HEK293 (cell line): ENCODE results near the gene CIC.
A peak's percentile ranks its signal among the peaks of the same experiment; 100 is the strongest.

Source experiments
- EGR2 ChIP-seq: fragments of 450-650 bp; formaldehyde crosslinking; IDR thresholded peaks from 2 replicates; pipeline ENCODE4 v1.5.1; 2016; ENCODE audit warnings: low read depth, missing biosample characterization, missing genetic modification characterization
- FEZF1 ChIP-seq: fragments of 450-650 bp; formaldehyde crosslinking; IDR thresholded peaks from 2 replicates; pipeline ENCODE4 v1.5.1; 2016; ENCODE audit warnings: missing biosample characterization, missing genetic modification characterization
- HOXA7 ChIP-seq: sonication (generic); formaldehyde crosslinking; IDR thresholded peaks from 2 replicates; pipeline ENCODE4 v1.8.1; 2022; ENCODE audit warnings: missing genetic modification reagents, borderline replicate concordance
- KLF9 ChIP-seq: fragments of 450-650 bp; formaldehyde crosslinking; IDR thresholded peaks from 2 replicates; pipeline ENCODE4 v1.5.1; 2016; ENCODE audit warnings: missing biosample characterization, missing genetic modification characterization, low read depth
- PRDM1 ChIP-seq: fragments of 450-650 bp; formaldehyde crosslinking; IDR thresholded peaks from 2 replicates; pipeline ENCODE4; 2016; ENCODE audit warnings: missing biosample characterization, missing genetic modification characterization
- TCF7L2 ChIP-seq: IDR thresholded peaks from 2 replicates; pipeline ENCODE4 v1.6.1; 2011; ENCODE audit warnings: low read depth, mild to moderate bottlenecking, inconsistent platforms, low read length, moderate library complexity, borderline replicate concordance
- ZNF10 ChIP-seq: fragments of 450-650 bp; formaldehyde crosslinking; IDR thresholded peaks from 2 replicates; pipeline ENCODE4 v1.5.1; 2017; ENCODE audit warnings: missing biosample characterization, missing genetic modification characterization
- ZNF274 ChIP-seq, 2 experiments: fragments of 200-500 bp in 1 of 2; fragments of 450-650 bp in 1 of 2; sonication (Bioruptor generic) in 1 of 2; formaldehyde crosslinking in 1 of 2; IDR thresholded peaks; 2 replicates each; pipeline versions ENCODE4 v1.5.1 to v1.6.1; 2014 to 2016; ENCODE audit warnings: borderline replicate concordance in 1 of 2, inconsistent platforms in 1 of 2, low read length in 1 of 2, missing biosample characterization in 1 of 2, missing genetic modification characterization in 1 of 2
- ZNF530 ChIP-seq: fragments of 450-650 bp; formaldehyde crosslinking; IDR thresholded peaks from 2 replicates; pipeline ENCODE4 v1.5.1; 2016; ENCODE audit warnings: low read depth, missing biosample characterization, missing genetic modification characterization
- ZNF610 ChIP-seq: fragments of 450-650 bp; formaldehyde crosslinking; IDR thresholded peaks from 2 replicates; pipeline ENCODE4 v1.5.1; 2016; ENCODE audit warnings: missing biosample characterization, missing genetic modification characterization, borderline replicate concordance
- ZNF792 ChIP-seq: fragments of 450-650 bp; formaldehyde crosslinking; IDR thresholded peaks from 2 replicates; pipeline ENCODE4 v1.5.1; 2016; ENCODE audit warnings: missing biosample characterization, missing genetic modification characterization
- TF ChIP-seq, protein P1 (sequence below): fragments of 450-650 bp; formaldehyde crosslinking; IDR thresholded peaks from 2 replicates; pipeline ENCODE4 v1.5.1; 2016; ENCODE audit warnings: missing biosample characterization, missing genetic modification characterization, low read depth
- TF ChIP-seq, protein P2 (sequence below): fragments of 450-650 bp; formaldehyde crosslinking; IDR thresholded peaks from 2 replicates; pipeline ENCODE4 v1.5.1; 2016; ENCODE audit warnings: missing biosample characterization, missing genetic modification characterization
- TF ChIP-seq, protein P3 (sequence below): fragments of 450-650 bp; formaldehyde crosslinking; IDR thresholded peaks from 2 replicates; pipeline ENCODE4 v1.5.1; 2016; ENCODE audit warnings: missing biosample characterization, missing genetic modification characterization, borderline replicate concordance

DNA sequence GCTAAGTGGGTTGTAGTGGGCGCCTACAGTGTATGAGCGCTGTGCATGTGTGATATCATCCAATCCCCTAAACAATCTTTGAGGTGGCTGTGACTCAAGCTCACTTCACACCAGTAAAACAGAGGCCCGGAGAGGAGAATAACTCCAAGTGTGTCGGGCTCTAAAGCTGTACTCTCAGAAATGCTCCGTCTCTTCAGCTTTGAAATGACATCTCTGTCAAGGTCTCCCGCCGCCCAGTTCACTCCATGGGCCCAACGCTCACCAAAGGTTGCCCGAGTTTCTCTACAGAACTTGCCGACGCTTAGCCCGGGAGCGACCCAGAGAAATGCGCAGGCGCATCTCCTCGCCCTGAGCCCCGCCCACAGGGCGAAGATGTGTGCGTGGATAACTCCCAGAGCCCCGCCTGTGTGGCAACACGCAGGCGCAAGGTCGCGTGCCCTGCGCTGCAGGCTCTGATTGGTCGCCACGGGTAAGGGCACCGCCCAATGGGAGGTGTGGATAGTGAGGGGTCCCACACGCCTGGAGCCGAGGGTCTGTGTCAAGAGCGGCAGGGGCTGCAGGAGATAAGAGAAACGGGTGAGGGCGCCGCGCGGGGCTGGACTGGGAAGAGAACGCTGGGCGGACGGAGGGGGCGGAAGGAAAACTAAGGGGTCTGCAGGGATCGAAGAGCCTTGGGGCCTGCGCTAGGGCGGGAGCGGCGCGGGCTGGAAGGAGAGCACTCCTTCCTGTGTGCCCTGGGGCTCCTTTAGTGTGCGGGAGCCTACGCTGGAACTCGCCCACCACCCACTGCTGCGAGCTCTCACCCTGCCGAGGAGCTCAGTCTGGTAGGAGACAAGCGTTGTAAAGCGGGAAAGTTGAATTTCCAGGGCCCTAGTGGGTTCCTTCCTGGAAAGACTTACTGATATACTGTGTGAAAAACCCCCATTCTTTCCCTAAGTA, 49.0 kb upstream of the CIC start, which contains the start of gene ZNF526:
- TF ChIP-seq TCF7L2 (0 out of 2 replicates have a peak, but pooled peaks have one; percentile 36), PRDM1 (tag by site-specific recombination) (no peak), HOXA7 (CRISPR knock-in tag) (no peak), FEZF1 (no peak), ZNF10 (tag by site-specific recombination) (no peak; the same call in 1 of the 2 replicates), ZNF274 (IDR thresholded peaks at IDR 0.05; ENCODE audit: low read length) (no peak), ZNF274 (tag by site-specific recombination; IDR thresholded peaks at IDR 0.05; ENCODE audit: borderline replicate concordance) (no peak), ZNF792 (tag by site-specific recombination) (no peak; the same call in 1 of the 2 replicates), ZNF530 (tag by site-specific recombination) (no peak), ZNF610 (tag by site-specific recombination) (peak; percentile 96), KLF9 (tag by site-specific recombination) (peak; percentile 85), EGR2 (tag by site-specific recombination) (peak; percentile 91)
- TF ChIP-seq, protein P1, sequence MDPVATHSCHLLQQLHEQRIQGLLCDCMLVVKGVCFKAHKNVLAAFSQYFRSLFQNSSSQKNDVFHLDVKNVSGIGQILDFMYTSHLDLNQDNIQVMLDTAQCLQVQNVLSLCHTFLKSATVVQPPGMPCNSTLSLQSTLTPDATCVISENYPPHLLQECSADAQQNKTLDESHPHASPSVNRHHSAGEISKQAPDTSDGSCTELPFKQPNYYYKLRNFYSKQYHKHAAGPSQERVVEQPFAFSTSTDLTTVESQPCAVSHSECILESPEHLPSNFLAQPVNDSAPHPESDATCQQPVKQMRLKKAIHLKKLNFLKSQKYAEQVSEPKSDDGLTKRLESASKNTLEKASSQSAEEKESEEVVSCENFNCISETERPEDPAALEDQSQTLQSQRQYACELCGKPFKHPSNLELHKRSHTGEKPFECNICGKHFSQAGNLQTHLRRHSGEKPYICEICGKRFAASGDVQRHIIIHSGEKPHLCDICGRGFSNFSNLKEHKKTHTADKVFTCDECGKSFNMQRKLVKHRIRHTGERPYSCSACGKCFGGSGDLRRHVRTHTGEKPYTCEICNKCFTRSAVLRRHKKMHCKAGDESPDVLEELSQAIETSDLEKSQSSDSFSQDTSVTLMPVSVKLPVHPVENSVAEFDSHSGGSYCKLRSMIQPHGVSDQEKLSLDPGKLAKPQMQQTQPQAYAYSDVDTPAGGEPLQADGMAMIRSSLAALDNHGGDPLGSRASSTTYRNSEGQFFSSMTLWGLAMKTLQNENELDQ (tag by site-specific recombination) = no peak
- TF ChIP-seq, protein P2, sequence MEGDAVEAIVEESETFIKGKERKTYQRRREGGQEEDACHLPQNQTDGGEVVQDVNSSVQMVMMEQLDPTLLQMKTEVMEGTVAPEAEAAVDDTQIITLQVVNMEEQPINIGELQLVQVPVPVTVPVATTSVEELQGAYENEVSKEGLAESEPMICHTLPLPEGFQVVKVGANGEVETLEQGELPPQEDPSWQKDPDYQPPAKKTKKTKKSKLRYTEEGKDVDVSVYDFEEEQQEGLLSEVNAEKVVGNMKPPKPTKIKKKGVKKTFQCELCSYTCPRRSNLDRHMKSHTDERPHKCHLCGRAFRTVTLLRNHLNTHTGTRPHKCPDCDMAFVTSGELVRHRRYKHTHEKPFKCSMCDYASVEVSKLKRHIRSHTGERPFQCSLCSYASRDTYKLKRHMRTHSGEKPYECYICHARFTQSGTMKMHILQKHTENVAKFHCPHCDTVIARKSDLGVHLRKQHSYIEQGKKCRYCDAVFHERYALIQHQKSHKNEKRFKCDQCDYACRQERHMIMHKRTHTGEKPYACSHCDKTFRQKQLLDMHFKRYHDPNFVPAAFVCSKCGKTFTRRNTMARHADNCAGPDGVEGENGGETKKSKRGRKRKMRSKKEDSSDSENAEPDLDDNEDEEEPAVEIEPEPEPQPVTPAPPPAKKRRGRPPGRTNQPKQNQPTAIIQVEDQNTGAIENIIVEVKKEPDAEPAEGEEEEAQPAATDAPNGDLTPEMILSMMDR (tag by site-specific recombination) = peak; percentile 93
- TF ChIP-seq, protein P3, sequence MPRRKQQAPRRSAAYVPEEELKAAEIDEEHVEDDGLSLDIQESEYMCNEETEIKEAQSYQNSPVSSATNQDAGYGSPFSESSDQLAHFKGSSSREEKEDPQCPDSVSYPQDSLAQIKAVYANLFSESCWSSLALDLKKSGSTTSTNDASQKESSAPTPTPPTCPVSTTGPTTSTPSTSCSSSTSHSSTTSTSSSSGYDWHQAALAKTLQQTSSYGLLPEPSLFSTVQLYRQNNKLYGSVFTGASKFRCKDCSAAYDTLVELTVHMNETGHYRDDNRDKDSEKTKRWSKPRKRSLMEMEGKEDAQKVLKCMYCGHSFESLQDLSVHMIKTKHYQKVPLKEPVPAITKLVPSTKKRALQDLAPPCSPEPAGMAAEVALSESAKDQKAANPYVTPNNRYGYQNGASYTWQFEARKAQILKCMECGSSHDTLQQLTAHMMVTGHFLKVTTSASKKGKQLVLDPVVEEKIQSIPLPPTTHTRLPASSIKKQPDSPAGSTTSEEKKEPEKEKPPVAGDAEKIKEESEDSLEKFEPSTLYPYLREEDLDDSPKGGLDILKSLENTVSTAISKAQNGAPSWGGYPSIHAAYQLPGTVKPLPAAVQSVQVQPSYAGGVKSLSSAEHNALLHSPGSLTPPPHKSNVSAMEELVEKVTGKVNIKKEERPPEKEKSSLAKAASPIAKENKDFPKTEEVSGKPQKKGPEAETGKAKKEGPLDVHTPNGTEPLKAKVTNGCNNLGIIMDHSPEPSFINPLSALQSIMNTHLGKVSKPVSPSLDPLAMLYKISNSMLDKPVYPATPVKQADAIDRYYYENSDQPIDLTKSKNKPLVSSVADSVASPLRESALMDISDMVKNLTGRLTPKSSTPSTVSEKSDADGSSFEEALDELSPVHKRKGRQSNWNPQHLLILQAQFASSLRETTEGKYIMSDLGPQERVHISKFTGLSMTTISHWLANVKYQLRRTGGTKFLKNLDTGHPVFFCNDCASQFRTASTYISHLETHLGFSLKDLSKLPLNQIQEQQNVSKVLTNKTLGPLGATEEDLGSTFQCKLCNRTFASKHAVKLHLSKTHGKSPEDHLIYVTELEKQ (tag by site-specific recombination) = no peak
